GM21529 (cell line): ENCODE results near the gene IMPA2.
"Not testable (repeated sequence)": the region's sequence is repeated elsewhere in the genome, so short reads cannot be mapped to it uniquely, and the experiment has no call there.

Experiments used
- ATAC-seq: cut with Tn5 transposase; IDR thresholded peaks from one replicate; pipeline ENCODE4 v1.9.1; 2021; ENCODE audit not compliant: unreplicated experiment

The IMPA2 gene

DNA sequence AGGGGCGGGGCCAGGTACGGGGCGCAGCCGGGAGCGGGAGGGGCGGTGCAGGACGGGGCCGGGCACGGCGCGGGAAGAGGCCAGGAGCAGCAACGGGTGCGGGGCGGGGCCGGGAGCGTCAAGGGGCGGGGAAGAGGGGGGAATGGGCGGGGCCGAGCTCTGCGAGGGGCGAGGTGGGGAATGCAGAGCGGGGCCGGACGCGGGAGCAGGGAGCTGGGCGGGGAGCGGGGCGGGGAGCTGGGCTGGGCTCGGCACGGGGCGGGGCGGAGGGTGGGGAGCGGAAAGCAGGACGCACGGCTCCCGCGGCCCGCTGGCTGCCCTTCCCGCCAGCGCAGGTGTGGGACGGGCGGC lies at the start of gene IMPA2:
Gene IMPA2, plus strand, starts transcription at position 316 of the 351 bp plus-strand sequence. CDS start 163 bp downstream, outside the sequence.
- peak; percentile 49 for ATAC-seq

DNA sequence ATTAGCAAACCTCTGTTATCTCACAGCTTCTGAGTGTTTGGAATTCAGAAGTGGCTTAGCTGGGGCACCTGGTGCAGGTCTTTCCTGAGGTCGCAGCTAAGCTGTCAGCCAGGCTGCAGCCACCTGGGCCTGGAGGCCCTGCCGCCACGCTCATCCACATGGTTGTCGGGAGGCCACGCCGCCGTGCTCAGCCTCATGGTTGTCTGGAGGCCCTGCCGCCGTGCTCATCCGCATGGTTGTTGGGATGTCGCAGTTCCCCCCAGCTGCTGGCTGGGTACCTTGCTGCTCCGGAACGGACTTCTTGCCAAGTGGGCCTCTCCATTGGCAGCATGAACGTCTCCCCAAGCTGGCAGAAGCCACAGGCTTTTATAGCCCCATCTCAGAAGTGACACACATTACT lies 48.9 kb upstream of the IMPA2 start:
- no peak for ATAC-seq

DNA sequence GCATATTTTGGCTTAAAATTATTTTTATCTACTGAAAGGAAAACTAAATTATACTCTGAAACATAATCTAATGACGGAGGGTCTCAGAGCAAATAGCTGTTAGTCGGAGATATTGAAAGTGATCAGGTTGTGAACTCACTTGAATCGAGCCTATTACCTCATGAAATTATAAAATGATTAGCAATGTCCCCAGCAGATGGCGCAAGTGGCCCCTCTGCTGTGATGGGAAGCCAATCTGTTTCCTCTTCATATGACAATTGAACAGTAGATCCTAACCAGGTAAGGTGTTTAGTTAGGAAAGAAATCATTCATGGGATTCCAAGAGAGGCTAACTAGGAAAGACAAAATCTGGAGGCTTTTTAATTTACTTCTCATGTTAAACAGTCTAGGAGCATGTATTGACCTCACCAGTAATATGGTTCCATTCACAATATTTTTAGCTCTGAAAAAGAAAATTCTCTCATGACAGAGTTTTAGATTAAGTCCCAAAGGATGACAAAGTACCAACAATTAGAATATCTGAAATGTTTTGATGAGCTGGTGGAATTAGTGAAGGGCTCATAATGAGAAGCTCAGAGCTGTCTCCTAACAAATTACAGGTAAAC lies 43.3 kb upstream of the IMPA2 start:
- ATAC-seq, result peak; percentile 58

DNA sequence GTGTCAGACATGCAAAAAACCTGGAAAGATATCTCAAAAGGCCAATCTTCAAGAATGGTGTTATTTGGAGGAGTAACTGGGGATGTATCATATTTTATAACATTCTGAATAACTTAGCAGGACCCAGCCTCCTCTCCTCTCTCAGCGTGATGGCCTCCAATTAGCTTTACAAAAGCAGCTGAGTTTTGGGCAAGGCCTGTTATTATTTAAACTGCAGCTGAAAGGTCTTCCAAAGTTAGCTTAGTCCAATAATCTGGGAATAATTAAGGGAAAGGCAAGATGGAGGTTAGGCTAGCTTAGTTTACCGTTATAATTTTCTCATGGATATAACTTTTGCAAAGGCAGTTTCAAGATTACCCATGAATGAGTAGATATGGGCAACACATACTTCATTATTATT lies 40.4 kb upstream of the IMPA2 start:
- ATAC-seq, result no peak

DNA sequence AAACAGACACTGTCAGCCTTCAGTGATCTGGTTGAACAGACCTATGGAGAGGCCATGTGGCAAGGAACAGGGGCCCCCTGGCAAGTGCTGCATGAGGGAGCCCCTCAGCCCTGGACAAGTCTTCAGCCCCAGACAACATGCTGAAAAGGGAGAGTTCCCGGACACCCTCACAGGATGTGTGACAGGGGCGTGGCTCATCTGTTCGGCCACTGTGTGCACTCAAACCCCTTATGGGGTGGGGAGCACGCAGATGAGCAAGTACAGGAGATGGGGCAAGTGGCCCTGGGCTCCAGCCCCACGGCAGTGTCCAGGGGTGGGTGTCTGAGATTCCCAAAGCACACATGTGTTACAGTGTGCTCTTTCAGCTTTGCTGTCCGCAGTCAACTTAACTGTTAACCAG lies 37.8 kb upstream of the IMPA2 start:
- no peak for ATAC-seq

DNA sequence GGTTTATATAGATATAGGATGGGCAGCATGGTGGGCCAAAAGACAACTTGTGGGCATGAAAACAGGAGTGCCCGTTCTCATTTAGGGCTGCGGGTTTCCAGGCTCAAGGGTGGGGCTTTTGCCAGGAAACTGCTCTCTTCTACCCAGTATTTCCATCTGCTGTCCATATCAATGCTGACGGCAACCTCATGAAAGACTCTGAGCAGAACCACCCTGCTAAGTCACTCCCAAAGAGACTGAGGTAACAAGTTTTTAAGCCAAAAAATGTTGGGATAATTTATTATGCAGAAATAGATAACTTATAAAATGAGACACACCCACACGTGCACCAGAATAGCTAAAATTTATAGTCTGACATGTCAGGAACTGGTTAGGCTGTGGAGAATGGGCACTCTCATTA lies 37.1 kb upstream of the IMPA2 start:
- ATAC-seq, result no peak

DNA sequence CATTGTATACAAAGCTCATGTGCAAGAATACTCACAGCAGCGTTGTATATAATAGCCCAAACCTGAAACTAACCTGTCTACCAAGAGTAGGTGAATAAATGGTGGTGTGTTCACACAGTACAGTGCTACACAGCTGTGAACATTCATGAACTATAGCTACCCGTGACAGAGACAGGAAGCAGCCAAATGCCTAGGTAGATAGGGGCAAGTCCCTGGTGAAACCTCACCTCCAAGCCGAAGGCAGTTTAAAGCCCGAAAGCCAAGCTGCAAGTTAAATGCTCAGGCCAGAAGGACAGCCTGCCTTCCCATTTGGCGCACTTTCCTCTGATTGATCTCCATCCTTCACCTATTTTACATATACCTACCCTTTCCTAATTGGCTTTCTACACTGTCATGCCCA lies 36.5 kb upstream of the IMPA2 start:
- ATAC-seq, result no peak

DNA sequence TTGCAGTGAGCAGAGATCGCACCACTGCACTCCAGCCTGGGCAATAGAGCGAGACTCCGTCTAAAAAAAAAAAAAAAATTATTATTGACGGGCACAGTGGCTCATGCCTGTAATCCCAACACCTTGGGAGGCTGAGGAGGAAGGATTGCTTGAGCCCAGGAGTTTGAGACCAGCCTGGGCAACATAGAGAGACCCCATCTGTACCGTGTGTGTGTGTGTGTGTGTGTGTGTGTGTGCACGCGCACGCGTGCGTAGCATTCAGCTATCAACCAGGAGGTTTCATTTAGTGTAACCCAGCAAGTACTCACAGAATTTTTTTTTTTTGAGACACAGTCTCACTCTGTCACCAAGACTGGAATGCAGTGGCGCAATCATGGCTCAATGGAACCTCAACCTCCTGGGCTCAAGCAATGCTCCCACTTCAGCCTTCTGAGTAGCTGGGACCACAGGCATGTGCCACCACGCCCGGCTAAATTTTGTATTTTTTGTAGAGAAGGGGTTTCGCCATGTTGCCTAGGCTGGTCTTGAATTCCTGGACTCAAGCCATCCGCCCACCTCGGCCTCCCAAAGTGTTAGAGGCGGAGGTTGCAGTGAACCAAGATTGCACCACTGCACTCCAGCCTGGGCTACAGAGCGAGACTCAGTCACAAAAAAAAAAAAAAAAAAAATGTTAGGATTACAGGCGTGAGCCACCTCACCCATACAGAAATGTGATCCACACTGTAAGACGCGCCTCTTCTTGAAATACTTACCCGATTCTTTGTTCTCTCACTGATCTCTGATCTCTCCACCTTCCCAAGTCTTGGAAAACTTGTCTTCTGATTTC lies 35.3 kb upstream of the IMPA2 start:
- ATAC-seq, result not testable (repeated sequence)

DNA sequence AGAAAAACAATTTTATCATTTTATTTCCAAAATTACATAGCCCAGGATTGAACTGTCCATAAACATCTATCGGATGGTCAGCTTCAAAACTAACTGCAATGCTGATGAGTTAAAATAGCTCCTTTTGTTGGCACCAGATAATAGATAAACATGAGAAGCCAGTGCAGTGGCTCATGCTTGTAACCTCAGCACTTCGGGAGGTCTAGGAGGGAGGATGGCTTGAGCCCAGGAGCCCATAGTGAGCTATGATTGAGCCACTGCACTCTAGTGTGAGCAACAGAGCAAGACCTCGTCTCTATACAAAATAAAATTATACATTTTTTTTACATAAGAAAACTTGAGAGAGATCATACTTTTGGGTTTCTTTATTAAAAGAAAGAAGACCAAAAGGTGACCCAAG lies 34.6 kb upstream of the IMPA2 start:
- ATAC-seq, result no peak

DNA sequence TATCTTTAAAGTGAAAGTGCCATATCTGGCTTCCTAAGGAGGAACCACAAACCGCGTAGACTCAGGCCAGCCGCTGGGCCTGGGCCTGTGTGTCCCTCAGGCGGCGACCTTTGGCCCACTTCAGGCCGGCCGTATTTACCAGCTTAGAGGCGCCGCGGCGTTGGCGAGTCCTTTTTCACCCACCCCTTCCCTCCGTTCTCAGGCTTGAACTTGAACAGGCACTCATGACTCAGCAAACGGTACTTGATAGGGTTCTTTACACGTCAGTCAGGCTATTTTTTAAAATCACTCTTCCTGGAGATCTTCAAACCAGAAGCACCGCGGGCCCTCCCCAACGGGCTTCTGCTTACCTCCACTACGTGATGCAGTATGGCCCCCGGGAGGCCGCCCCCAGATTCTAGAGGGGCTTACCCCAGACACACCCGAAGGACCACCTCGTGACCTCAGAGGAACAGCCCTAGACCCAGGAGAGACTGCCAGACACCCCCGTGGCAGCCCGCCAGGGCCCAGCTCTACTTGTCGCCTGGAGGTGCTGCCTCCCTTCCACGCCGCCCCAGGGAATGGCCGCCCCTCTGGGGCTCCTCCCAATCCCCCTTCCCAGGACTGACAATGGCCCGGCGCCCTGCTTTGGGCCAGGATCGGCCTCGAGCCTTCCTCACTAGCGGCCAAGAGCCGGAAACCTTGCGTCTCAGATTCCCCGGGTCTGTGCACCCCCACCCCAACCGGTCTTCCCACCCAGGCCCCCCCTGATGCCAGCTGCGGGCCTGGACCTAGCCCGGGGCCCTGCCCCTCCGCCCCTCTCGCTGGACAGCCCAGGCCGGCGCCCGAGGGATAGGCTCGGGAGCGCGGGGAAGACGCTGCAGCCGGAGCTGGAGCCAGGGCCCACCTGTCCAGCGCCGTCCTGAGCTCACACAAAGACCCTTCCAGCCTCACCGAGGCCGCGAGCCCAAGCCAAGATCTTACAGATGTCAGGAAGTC lies 33.8 kb upstream of the IMPA2 start:
- peak; percentile 86 for ATAC-seq

DNA sequence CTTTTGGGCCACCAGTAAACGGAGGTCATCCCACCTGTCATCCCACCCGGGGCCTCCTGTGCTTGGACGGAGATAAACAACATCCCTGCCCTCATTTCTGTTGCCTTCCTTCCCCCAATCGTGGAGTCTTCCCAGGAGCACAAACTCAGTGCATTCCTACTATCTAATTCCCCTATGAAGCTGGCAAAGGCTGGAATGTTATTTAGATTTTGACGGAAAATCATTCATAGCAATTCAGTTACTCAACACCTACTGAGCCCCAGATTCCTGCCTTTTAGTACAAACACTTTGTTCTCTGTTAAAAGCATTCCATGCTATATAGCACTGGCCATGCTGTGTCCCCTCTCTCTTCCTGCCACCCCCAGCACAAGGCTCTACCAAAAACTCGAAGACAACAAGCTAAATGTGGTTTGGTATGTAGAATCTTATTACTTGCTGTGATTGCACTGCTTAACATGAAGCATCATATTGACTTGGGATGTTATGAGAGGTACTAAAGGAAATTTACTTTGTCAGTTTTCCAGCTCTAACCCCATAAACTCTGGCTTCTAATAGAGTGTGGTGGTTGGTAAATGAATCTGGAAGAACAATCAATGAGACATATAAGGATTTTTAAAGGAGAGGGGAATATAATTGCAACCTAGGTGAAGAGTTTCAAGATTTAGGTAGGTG lies 32.3 kb upstream of the IMPA2 start:
- ATAC-seq, result no peak

DNA sequence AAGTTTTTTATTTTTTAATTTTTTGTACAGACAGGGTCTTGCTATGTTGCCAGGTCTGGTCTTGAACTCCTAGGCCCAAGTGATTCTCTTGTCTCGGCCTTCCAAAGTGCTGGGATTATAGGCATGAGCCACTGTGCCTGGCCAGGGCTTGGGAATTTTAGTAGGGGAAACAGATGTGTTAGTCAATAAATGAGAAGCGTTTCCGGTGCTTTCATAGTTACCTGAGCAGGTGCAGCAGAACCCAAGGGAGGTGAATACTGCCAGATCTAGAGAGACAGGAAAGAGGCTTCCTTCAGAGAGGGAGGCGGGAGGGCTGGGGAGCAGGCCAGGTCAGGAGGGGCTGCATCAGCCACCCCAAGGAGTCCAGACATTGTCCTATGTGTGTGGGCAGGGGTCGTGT lies 30.5 kb upstream of the IMPA2 start:
- ATAC-seq, result no peak

DNA sequence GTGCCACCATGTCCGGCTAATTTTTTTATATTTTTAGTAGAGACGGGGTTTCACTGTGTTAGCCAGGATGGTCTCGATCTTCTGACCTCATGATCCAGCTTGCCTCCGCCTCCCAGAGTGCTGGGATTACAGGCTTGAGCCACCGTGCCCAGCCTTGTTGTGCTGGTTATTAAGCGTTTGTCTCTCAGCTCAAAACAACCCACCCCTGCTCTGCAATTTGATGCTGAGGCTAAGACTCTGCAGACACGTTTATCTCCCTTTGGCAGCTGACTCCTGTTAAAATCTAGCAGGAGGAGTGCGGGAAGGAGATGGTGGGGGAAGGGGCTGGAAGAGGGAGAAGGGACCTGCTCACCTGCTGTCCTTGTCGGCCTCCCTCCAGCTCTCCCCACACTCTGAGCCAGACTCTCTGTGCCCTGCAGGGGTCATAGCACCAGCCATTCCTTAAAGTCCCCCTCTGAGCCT lies 29.9 kb upstream of the IMPA2 start:
- no peak for ATAC-seq

DNA sequence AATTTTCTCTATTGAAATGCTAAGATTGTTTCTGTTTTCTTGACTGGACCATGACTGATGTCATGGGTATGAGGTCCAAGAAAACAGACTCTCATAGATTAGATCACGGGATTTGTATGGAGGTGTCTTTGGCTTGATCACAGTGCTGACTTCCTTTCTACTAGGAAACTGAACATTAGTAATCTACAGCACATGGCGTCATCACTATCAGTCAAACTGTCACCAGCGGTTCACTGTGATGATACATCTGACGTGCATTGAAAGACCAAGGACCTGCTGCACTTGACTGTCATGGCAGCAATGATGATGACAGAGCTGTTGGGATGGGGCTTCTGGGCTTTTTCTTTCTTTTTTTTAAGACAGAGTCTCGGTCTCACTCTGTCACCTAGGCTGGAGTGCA lies 28.2 kb upstream of the IMPA2 start:
- ATAC-seq, result no peak

DNA sequence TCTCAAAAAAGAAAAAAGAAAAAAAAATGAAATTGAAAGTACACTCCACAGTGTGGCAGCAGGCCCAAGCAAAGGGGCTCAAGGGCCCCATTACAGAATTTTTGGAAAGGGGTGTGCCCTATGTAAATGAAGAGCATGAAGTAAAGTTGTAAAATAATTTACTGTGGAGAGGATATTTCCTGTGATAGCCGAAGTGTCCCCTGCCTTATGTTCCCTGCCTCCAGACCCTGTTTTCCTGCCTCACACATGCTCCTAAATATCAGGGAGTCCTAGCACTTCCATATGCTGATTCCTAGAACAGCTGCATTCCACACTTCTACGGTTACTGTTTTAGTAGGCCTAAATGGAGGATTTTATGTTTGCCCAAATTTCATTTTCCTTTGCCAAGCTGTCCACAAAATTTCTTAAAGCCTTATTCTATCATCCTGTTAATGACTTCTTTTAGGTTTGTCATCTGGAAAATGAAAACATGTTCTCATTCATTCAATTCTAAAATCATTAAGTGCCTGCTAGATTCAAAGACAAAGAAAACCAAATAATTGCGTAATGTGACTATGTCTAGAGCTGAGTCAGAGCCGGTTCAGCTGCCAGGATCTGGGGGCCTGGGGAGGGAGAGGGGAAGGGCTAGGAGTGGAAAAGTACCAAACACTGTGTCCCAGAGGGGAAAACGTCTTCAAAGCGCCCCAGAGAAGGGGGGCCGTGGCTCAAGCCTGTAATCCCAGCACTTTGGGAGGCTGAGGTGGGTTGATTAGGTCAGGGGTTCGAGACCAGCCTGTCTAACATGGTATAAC lies 25.9 kb upstream of the IMPA2 start:
- no peak for ATAC-seq

DNA sequence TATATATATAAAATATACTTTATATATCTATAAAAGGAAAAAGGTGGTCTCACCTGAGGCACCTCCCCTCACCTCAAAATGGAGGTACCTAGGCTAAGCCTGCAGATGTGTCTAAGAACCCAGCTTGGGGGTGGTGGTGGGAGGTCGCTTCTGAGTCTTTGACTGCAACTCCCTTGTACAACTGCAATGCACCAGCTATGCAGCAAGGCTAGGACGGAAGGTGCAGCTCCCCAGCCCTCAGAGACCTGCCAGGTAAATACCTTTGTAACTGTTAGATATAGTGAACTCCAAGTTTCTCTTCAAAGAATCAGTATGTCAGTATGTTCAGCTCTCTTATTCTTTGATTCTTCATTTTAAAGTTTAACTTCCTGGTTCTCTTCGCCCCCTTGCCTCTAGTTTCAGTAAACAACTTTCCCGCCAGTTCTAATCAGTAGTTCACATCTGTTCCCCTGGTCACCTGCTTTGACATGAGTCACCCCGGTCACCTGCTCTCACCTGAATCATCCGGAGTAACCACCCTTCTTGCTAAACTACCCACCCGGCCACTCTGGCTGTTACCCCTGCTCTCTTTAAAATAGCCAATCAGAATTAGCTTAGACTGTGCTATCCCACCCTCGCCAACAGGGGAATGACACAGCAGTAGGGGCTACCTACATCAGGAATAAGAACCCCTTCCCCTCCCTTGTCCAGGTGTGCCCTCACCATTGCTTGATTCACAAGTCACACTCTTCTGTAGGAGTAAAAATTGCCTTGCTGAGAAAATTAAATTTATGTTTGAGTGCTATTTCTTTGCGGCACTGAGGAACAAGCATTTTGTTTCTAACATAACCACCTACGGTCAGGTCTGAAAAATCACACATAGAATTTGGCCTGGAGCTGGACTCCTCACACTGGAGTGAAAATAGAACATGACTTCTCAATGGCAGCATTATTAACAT lies 24.7 kb upstream of the IMPA2 start:
- no peak for ATAC-seq

DNA sequence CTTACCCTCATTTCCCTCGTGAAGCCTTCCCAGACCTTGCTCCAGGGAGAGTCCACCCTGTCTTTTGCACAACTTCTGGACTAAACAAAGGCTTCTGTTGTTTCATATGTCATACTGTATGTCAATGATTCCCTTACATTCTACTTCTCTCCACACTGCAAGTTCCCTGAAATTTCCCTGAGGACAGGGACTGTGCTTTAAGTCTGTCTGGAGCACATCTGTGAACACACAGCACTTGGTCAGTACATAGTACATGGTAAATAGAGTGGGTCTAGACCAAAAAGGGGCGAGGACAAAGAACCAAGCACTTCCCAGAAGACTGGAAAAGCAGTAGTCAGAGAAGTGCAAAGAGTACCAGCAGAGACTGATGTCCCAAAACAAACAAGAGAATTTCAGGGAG lies 23.7 kb upstream of the IMPA2 start:
- no peak for ATAC-seq

DNA sequence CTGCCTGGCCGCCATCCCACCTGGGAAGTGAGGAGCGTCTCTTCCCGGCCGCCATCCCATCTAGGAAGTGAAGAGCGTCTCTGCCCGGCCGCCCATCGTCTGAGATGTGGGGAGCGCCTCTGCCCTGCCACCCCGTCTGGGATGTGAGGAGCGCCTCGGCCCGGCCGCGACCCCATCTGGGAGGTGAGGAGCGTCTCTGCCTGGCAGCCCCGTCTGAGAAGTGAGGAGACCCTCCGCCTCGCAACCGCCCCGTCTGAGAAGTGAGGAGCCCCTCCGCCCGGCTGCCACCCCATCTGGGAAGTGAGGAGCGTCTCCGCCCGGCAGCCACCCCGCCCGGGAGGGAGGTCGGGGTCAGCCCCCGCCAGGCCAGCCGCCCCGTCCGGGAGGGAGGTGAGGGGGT lies 21.7 kb upstream of the IMPA2 start:
- ATAC-seq, result not testable (repeated sequence)

DNA sequence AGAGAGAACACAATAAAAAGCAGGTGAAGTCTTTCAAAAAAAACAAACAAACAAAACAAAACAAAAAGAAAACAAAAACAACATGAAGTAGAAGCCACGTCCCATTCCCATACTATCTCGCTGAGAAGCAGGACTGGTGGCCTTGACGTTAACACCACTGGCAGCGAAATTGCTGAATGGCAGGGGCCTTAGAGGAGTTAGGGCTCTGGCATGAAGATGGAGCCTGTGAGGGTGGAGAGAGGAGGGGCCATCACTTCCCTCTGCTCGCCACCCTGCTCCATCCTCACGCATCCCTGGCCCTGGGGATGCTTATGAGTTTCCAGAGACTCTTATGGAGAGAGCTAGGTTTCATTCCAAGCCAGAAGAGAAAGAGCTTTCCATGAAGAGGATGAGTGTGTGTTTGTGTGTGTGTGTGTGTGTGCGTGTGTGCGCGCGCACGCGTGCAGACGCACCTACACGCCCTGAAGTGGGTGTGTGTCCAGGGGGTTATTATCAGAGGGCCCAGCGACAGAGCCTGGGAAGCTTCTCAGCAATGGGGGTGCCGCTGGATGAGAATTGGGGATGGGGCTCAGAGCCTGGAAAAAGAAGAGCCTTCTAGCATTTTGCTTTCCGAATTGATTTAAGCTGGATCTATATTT lies 20.4 kb upstream of the IMPA2 start:
- ATAC-seq, result no peak
